ENCODE measurements around the gene ANKRD63. TPM values are rescaled to one million over a fixed set of nuclear protein-coding genes. Genes with fewer than 3 reads are reported as not detected.

Gene ANKRD63
- total RNA-seq, 4 donors from 2014 or later, result not detected

DNA sequence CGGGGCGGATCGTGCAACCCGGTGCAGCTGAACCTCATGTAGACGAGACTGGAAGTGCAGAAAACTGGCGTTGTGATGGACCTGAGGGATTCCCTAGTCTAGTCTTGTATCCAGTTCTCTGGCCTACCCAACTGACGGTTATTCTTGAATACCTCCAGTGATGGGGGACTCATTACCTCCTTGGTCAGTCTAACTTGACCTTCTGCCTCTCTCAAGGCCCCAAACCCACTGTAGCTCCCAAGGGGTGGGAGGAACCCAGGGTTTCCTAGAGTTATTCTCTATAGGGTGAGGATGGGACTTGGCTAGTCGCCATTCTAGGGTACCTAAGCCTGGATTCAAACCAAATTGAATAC, 32.6 kb downstream of the ANKRD63 start:
- Histone ChIP-seq H3K27me3 (peaks cover 0 to 31% of the 10 kb centered on the region in 2 donors), H3K4me1 (peaks cover 0 to 21% (median 14%) of the 10 kb centered on the region in 4 donors), H3K36me3 (no peaks in the 10 kb centered on the region), H3K9me3 (no peaks in the 10 kb centered on the region), H3K4me3 (no peak overlapping the region), H3K27ac (no peak overlapping the region)
- TF ChIP-seq EP300 (IDR thresholded peaks at IDR 0.05) (no peak), POLR2A (IDR thresholded peaks at IDR 0.05) (no peak)
- TF ChIP-seq, protein P1, sequence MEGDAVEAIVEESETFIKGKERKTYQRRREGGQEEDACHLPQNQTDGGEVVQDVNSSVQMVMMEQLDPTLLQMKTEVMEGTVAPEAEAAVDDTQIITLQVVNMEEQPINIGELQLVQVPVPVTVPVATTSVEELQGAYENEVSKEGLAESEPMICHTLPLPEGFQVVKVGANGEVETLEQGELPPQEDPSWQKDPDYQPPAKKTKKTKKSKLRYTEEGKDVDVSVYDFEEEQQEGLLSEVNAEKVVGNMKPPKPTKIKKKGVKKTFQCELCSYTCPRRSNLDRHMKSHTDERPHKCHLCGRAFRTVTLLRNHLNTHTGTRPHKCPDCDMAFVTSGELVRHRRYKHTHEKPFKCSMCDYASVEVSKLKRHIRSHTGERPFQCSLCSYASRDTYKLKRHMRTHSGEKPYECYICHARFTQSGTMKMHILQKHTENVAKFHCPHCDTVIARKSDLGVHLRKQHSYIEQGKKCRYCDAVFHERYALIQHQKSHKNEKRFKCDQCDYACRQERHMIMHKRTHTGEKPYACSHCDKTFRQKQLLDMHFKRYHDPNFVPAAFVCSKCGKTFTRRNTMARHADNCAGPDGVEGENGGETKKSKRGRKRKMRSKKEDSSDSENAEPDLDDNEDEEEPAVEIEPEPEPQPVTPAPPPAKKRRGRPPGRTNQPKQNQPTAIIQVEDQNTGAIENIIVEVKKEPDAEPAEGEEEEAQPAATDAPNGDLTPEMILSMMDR (IDR thresholded peaks at IDR 0.05), result no peak
- no peak for DNase-seq (ENCODE audit: low spot score in 2 of 2)
- WGBS, 2 donors, result 92 to 93% methylated on average over 8 of the region's 8 CpGs

DNA sequence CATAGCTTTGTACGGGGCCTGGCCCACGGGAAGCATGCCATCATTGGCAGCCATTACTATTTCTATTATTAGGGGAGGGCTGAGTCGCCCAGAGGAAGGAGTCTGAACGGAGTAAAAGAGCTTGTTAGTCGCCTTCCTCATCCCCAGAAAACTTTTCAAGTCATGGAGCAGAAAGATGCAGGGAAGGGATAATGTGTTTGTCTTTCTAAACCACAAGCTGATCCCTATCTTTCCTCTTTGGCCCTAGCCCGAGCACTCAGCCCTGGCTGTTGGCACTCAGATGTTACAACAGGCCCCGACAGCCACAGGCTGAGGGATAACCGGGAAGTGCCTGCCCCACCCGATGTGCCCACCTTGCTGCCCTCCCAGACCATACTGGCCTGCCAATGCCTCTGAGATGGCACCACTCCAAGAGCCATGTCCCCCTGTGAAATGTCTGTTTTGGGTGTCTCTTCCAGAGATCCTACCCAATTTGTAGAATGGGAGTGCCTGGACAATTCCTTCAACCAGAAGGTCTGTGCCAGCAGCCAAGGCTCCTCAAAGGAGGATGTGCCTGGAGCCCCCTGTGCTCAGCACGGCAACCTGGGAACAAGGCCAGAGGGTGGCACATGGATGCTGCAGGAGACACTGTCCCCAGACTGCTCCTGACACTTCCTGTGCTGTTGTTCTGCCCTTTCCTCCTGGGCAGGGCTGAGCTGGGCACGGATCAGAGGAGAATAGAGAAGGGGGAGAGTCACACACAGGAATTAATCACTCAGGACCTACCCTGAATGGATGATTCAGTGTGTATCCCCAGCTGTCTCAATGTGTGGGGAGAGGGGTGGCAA, 33.2 kb downstream of the ANKRD63 start:
- peaks cover 0 to 26% of the 10 kb centered on the region in 2 donors for H3K27me3 ChIP-seq
- peaks cover 0 to 21% (median 14%) of the 10 kb centered on the region in 4 donors for H3K4me1 ChIP-seq
- no peaks in the 10 kb centered on the region for H3K9me3 ChIP-seq
- WGBS, 2 donors, result 56 to 59% methylated on average over 11 of the region's 11 CpGs
- TF ChIP-seq EP300 (IDR thresholded peaks at IDR 0.05) (no peak), POLR2A (IDR thresholded peaks at IDR 0.05) (no peak)
- TF ChIP-seq, protein P1 (IDR thresholded peaks at IDR 0.05), result no peak
- no peak overlapping the region for H3K27ac ChIP-seq
- H3K36me3 ChIP-seq, result no peaks in the 10 kb centered on the region
- no peak for DNase-seq (ENCODE audit: low spot score in 2 of 2)
- H3K4me3 ChIP-seq, result no peak overlapping the region

DNA sequence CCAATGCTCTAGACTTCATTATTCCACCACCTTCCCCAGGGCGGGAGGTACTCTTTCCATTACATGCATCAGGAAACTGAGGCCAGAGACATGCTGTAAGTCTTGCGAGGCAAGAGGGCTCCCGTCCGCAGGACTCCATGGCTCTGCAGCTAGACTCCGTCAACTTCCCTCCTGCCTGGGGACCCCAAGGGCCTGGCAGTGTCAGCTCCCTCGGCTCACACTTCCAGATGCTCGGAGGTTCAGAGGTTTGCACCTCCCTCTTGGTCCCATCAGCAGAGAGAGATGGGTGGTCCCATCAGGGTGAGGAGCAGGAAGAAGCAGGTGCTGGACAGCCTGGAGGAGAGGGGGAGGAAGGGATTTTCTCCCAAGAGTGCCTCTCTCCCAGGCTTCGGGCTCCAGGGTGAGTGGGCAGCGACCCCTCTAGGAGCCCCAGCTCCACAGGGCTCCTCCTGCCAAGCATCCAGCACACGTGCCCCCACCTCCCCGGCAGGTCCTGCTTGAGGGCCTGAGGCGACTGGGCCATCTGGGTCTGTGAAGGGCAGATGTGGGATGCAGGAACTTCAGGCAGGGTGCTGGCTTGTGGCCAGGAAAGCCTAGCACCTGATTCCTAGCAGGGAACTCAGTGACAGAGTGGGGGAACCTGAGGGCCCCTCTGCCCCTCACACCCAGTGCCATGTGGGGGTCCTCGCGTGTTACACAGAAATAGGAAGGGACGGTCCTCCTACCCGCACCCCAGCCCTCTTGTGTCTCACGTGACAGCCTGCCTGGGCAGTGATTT, 34.7 kb downstream of the ANKRD63 start:
- Histone ChIP-seq H3K36me3 (no peaks in the 10 kb centered on the region), H3K9me3 (no peaks in the 10 kb centered on the region), H3K4me1 (peaks cover 0 to 16% (median 7%) of the 10 kb centered on the region in 4 donors), H3K4me3 (no peak overlapping the region), H3K27me3 (peaks cover 0 to 11% of the 10 kb centered on the region in 2 donors), H3K27ac (no peak overlapping the region)
- no peak for DNase-seq (ENCODE audit: low spot score in 2 of 2)
- TF ChIP-seq, protein P1 (IDR thresholded peaks at IDR 0.05), result no peak
- no peak for TF ChIP-seq POLR2A (IDR thresholded peaks at IDR 0.05)
- TF ChIP-seq EP300 (IDR thresholded peaks at IDR 0.05), result no peak
- 80 to 89% methylated on average over 14 to 16 of the region's 17 CpGs for WGBS, 2 donors

DNA sequence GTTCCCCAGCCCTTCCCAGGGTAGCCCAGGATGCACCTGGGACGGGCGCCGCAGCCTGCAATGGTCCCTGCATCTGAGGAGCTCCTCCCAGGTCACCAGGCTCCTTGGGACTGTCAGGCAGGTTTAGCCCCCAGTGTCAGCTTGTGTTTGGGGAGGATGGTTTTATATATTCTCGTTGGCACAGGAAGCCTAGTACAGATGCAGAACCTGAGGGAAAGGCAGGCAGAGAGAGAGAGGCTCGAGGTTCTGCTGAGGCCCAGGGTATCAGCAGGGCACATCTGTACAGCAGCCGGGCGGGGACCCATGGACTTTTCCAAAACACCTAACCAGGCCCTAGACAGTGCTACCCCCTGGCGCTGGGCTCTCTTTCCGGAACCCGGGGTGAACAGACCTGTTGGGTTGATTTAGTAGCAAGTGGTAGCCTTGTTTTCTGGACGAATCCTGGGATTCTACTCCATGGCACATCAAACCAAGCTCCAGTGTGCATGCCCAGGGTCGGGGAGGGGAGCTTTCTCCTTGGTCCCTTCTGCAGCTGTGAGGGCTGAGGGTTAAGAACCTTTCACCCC, 35.4 kb downstream of the ANKRD63 start:
- DNase-seq (ENCODE audit: low spot score in 2 of 2), result no peak
- peaks cover 0 to 6% of the 10 kb centered on the region in 2 donors for H3K27me3 ChIP-seq

More for the DNA sequence above, 35.4 kb downstream of the ANKRD63 start:
- H3K9me3 ChIP-seq, result no peaks in the 10 kb centered on the region
- no peak overlapping the region for H3K4me3 ChIP-seq
- H3K36me3 ChIP-seq, result no peaks in the 10 kb centered on the region
- WGBS, 2 donors, result 88 to 89% methylated on average over 12 of the region's 12 CpGs
- H3K27ac ChIP-seq, result no peak overlapping the region
- peaks cover 0 to 9% (median 2%) of the 10 kb centered on the region in 4 donors for H3K4me1 ChIP-seq
- no peak for TF ChIP-seq EP300 (IDR thresholded peaks at IDR 0.05)
- no peak for TF ChIP-seq POLR2A (IDR thresholded peaks at IDR 0.05)
- TF ChIP-seq, protein P1 (IDR thresholded peaks at IDR 0.05), result no peak

Measured in tibial nerve (tissue), 4 donors.